PC-9 (cell line): ENCODE data around the gene AHI1. TPM values are rescaled to one million over a fixed set of nuclear protein-coding genes. Genes with fewer than 3 reads are reported as not detected.

Source experiments
- BruUV-seq: library from RNA; stranded (reverse); fragments of 400-500 nt; replicated peaks from 2 replicates; lab custom pipeline; 2021; lab: Mats Ljungman, UMichigan
- CTCF ChIA-PET: fragments of 300-600 bp; sonication (Branson Sonifier 250); formaldehyde crosslinking; loops from one replicate; lab custom pipeline; 2022; ENCODE audit warnings: antibody characterized with exemption; lab: Charles Lee
- POLR2A ChIA-PET: fragments of 300-600 bp; sonication (Branson Sonifier 250); formaldehyde crosslinking; loops from one replicate; lab custom pipeline; 2022; ENCODE audit warnings: antibody characterized with exemption; ENCODE audit not compliant: unreplicated experiment; lab: Charles Lee
- DNase-seq, 2 experiments: peaks; one replicate each; pipeline versions ENCODE4 v3.0.0 to v3.0.0-alpha.2; 2015 to 2022; ENCODE audit warnings: mixed read lengths in 1 of 2
- H2AFZ ChIP-seq: fragments of 200-600 bp; sonication (generic); 2 replicates; pipeline ENCODE4 v1.8.1; 2017; ENCODE audit warnings: antibody characterized with exemption
- H3F3A ChIP-seq: fragments of 200-600 bp; sonication (generic); 2 replicates; pipeline ENCODE4 v1.8.1; 2017; ENCODE audit warnings: antibody characterized with exemption, mild to moderate bottlenecking, low read depth; ENCODE audit not compliant: insufficient read depth
- H3K27ac ChIP-seq: fragments of 200-600 bp; sonication (generic); 2 replicates; pipeline ENCODE4 v1.6.1; 2016; ENCODE audit warnings: mixed run types
- H3K27me3 ChIP-seq: fragments of 200-600 bp; sonication (generic); 2 replicates; pipeline ENCODE4 v1.6.1; 2016; ENCODE audit warnings: low read depth, mixed run types; ENCODE audit not compliant: insufficient read depth
- H3K36me3 ChIP-seq: fragments of 200-600 bp; sonication (generic); 2 replicates; pipeline ENCODE4 v1.6.1; 2016; ENCODE audit warnings: low read depth, mixed run types
- H3K4me1 ChIP-seq: fragments of 200-600 bp; sonication (generic); replicated peaks from 2 replicates; pipeline ENCODE4 v1.6.1; 2016; ENCODE audit warnings: mixed run types; ENCODE audit not compliant: insufficient read depth
- H3K4me2 ChIP-seq: fragments of 200-600 bp; sonication (generic); 2 replicates; pipeline ENCODE4 v1.6.1; 2017; ENCODE audit warnings: mixed run types
- H3K4me3 ChIP-seq: fragments of 200-600 bp; sonication (generic); 2 replicates; pipeline ENCODE4 v1.6.1; 2016; ENCODE audit warnings: mixed run types
- H3K79me2 ChIP-seq: fragments of 200-600 bp; sonication (generic); 2 replicates; pipeline ENCODE4 v1.6.1; 2017; ENCODE audit warnings: low read depth, mixed run types
- H3K9me2 ChIP-seq: fragments of 200-600 bp; sonication (generic); 2 replicates; pipeline ENCODE4 v1.8.1; 2017; ENCODE audit warnings: mild to moderate bottlenecking; ENCODE audit not compliant: insufficient read depth
- H3K9me3 ChIP-seq: fragments of 200-600 bp; sonication (generic); 2 replicates; pipeline ENCODE4 v1.8.1; 2016; ENCODE audit warnings: low read depth; ENCODE audit not compliant: insufficient read depth
- H4K20me1 ChIP-seq: fragments of 200-600 bp; sonication (generic); 2 replicates; pipeline ENCODE4 v1.8.1; 2017; ENCODE audit not compliant: insufficient read depth
- CTCF ChIP-seq: fragments of 200-600 bp; sonication (generic); conservative IDR thresholded peaks from 2 replicates; pipeline ENCODE4 v1.6.1; 2017; ENCODE audit warnings: mixed run types, antibody characterized with exemption, mild to moderate bottlenecking, moderate library complexity
- EZH2 ChIP-seq: fragments of 200-600 bp; sonication (generic); IDR thresholded peaks from 2 replicates; pipeline ENCODE4 v1.8.0; 2017; ENCODE audit warnings: antibody characterized with exemption, low read depth
- intact Hi-C: fragments of 100-400 bp; cut with micrococcal nuclease; formaldehyde crosslinking; loops from one replicate; pipeline ENCODE4 v1.10.0; 2022; ENCODE audit not compliant: unreplicated experiment
- total RNA-seq: library from RNA; stranded (reverse); gene quantifications from 2 replicates; pipeline ENCODE4 v1.2.3, GENCODE V29; 2021

Gene AHI1
- total RNA-seq, 1 experiment from 2014 or later = 19.9 TPM

- H3K9me2 ChIP-seq = no peaks in the 10 kb centered on the region
- H3K9me3 ChIP-seq = peaks cover 24% of the 10 kb centered on the region; the same call in 1 of the 2 replicates
- ChIA-PET POLR2A (no interaction called here), CTCF (no interaction called here)
- H3K36me3 ChIP-seq = no peaks in the 10 kb centered on the region
- H3K4me1 ChIP-seq = no peaks in the 10 kb centered on the region
- no TSS peak for BruUV-seq
- no peak overlapping the region for H3K4me2 ChIP-seq
- no peaks in the 10 kb centered on the region for H4K20me1 ChIP-seq
- H2AFZ ChIP-seq = no peak overlapping the region
- peaks cover 5% of the 10 kb centered on the region; the same call in 1 of the 2 replicates for H3F3A ChIP-seq
- no peak for TF ChIP-seq CTCF
- TF ChIP-seq EZH2 = no peak
- no peak for DNase-seq
- H3K4me3 ChIP-seq = no peak overlapping the region
- no peaks in the 10 kb centered on the region for H3K27me3 ChIP-seq
- intact Hi-C loops = no loop called here
- H3K79me2 ChIP-seq = no peaks in the 10 kb centered on the region
- no peak overlapping the region for H3K27ac ChIP-seq
Measured at GRCh38 chr6:135362124-135362523, 135.4 kb downstream of the AHI1 start.

GRCh38 chr6:135360222-135360621 is 137.3 kb downstream of the AHI1 start:
- intact Hi-C loops = no loop called here
- Histone ChIP-seq H3F3A (peaks cover 3% of the 10 kb centered on the region; the same call in 1 of the 2 replicates), H3K4me3 (no peak overlapping the region), H3K4me1 (no peaks in the 10 kb centered on the region), H3K9me3 (peaks cover 4% of the 10 kb centered on the region; the same call in 1 of the 2 replicates), H4K20me1 (no peaks in the 10 kb centered on the region), H3K27me3 (no peaks in the 10 kb centered on the region), H3K4me2 (no peak overlapping the region), H3K79me2 (no peaks in the 10 kb centered on the region), H3K27ac (no peak overlapping the region), H3K36me3 (no peaks in the 10 kb centered on the region), H3K9me2 (no peaks in the 10 kb centered on the region), H2AFZ (no peak overlapping the region)
- POLR2A ChIA-PET = no interaction called here
- no TSS peak for BruUV-seq
- TF ChIP-seq CTCF (no peak), EZH2 (no peak)
- DNase-seq = no peak
- CTCF ChIA-PET = no interaction called here

GRCh38 chr6:135358985-135359384 is 138.6 kb downstream of the AHI1 start:
- H3K79me2 ChIP-seq = no peaks in the 10 kb centered on the region
- TF ChIP-seq CTCF (no peak), EZH2 (no peak)
- H3K9me2 ChIP-seq = no peaks in the 10 kb centered on the region
- H3K4me3 ChIP-seq = no peak overlapping the region
- no TSS peak for BruUV-seq
- H3K9me3 ChIP-seq = no peaks in the 10 kb centered on the region; the same call in 1 of the 2 replicates
- H3F3A ChIP-seq = no peaks in the 10 kb centered on the region
- POLR2A ChIA-PET = no interaction called here
- H4K20me1 ChIP-seq = no peaks in the 10 kb centered on the region
- H3K4me2 ChIP-seq = no peak overlapping the region
- H2AFZ ChIP-seq = no peak overlapping the region
- H3K27me3 ChIP-seq = no peaks in the 10 kb centered on the region
- no peaks in the 10 kb centered on the region for H3K36me3 ChIP-seq
- H3K27ac ChIP-seq = no peak overlapping the region
- CTCF ChIA-PET = no interaction called here
- no peak for DNase-seq
- intact Hi-C loops = no loop called here
- no peaks in the 10 kb centered on the region for H3K4me1 ChIP-seq
